Caki2 (cell line): Measurements from ENCODE around the gene DNMT3A. TPM values are rescaled to one million over a fixed set of nuclear protein-coding genes. Genes with fewer than 3 reads are reported as not detected.

Experiments used
- DNase-seq: peaks from one replicate; pipeline ENCODE4 v3.0.0-alpha.2; 2015; ENCODE audit warnings: low read depth
- in situ Hi-C: cut with HindIII; loops from 2 replicates; pipeline ENCODE4 v1.10.0; 2016; ENCODE audit warnings: low sequenced_read_pairs, low pct_unique_long_range_greater_than_20kb, mixed read lengths
- total RNA-seq: library from RNA; depleted of rRNA; stranded (reverse); fragments of >200 nt; shearing (Covaris generic); gene quantifications from 2 replicates; pipeline ENCODE4 v1.2.3, GENCODE V29; 2014; ENCODE audit warnings: low replicate concordance

The DNMT3A gene
- total RNA-seq, 1 experiment from 2014 or later, result 4.9 TPM

GRCh38 chr2:25334482-25334881, 7.2 kb downstream of the DNMT3A start:
- in situ Hi-C loops, result no loop called here
- no peak for DNase-seq

- DNase-seq, result no peak
- in situ Hi-C loops, result no loop called here
These were observed 7.7 kb downstream of the DNMT3A start for GRCh38 chr2:25333981-25334380.

- no peak for DNase-seq
- in situ Hi-C loops, result no loop called here
These were observed 9.2 kb downstream of the DNMT3A start for GRCh38 chr2:25332571-25332970.

GRCh38 chr2:25331686-25332365, 9.9 kb downstream of the DNMT3A start:
- in situ Hi-C loops, result no loop called here
- DNase-seq, result no peak

GRCh38 chr2:25330937-25331336, 10.8 kb downstream of the DNMT3A start:
- DNase-seq, result no peak
- in situ Hi-C loops, result no loop called here

- DNase-seq, result no peak
- in situ Hi-C loops, result no loop called here
These were observed 11.5 kb downstream of the DNMT3A start for GRCh38 chr2:25330273-25330672.

- in situ Hi-C loops, result no loop called here
These were observed 13.3 kb downstream of the DNMT3A start for GRCh38 chr2:25328152-25329085.

GRCh38 chr2:25326326-25327013, 15.3 kb downstream of the DNMT3A start:
- in situ Hi-C loops, result no loop called here
- DNase-seq, result no peak

More at GRCh38 chr2:25328152-25329085, 13.3 kb downstream of the DNMT3A start:
- DNase-seq, result no peak

- DNase-seq, result no peak
- in situ Hi-C loops, result no loop called here
These were observed 16.7 kb downstream of the DNMT3A start for GRCh38 chr2:25324905-25325592.

- in situ Hi-C loops, result no loop called here
- DNase-seq, result no peak
These were observed 17.5 kb downstream of the DNMT3A start for GRCh38 chr2:25324251-25324650.

GRCh38 chr2:25323610-25324189, 18.0 kb downstream of the DNMT3A start:
- no peak for DNase-seq
- in situ Hi-C loops, result no loop called here

- no peak for DNase-seq
- in situ Hi-C loops, result no loop called here
These were observed 18.6 kb downstream of the DNMT3A start for GRCh38 chr2:25323042-25323514.

GRCh38 chr2:25322312-25322711, 19.4 kb downstream of the DNMT3A start:
- in situ Hi-C loops, result no loop called here
- no peak for DNase-seq

- no peak for DNase-seq
- in situ Hi-C loops, result no loop called here
These were observed 21.6 kb downstream of the DNMT3A start for GRCh38 chr2:25320077-25320476.

- DNase-seq, result no peak
- in situ Hi-C loops, result no loop called here
These were observed 25.6 kb downstream of the DNMT3A start for GRCh38 chr2:25316101-25316500.

- in situ Hi-C loops, result no loop called here
These were observed 26.4 kb downstream of the DNMT3A start for GRCh38 chr2:25315316-25315680.

GRCh38 chr2:25314514-25315315, 27.0 kb downstream of the DNMT3A start:
- in situ Hi-C loops, result no loop called here

More at GRCh38 chr2:25315316-25315680, 26.4 kb downstream of the DNMT3A start:
- no peak for DNase-seq

More at GRCh38 chr2:25314514-25315315, 27.0 kb downstream of the DNMT3A start:
- no peak for DNase-seq
